HepG2 (cell line): Measurements from ENCODE around the gene GNPAT. TPM values are rescaled to one million over a fixed set of nuclear protein-coding genes. Genes with fewer than 3 reads are reported as not detected.

ENCODE experiments used
- ASH2L ChIP-seq: fragments of 300-600, 200-600 bp; sonication (generic); IDR thresholded peaks from 2 replicates; pipeline ENCODE4 v1.7.0; 2017; ENCODE audit warnings: low read depth, mild to moderate bottlenecking, moderate library complexity, mixed read lengths, low read length; ENCODE audit not compliant: insufficient read length
- DZIP1 ChIP-seq: sonication (generic); formaldehyde crosslinking; IDR thresholded peaks from 2 replicates; pipeline ENCODE4 v1.5.0; 2020; ENCODE audit warnings: mild to moderate bottlenecking, missing genetic modification reagents
- FOXK1 ChIP-seq: sonication (generic); formaldehyde crosslinking; IDR thresholded peaks from 2 replicates; pipeline ENCODE4 v1.4.0; 2020; ENCODE audit warnings: low read depth, missing genetic modification reagents, borderline replicate concordance
- RERE ChIP-seq: IDR thresholded peaks from 2 replicates; pipeline ENCODE4 v1.6.1; 2016; ENCODE audit warnings: low read depth, missing genetic modification reagents, missing compliant biosample characterization
- SMAD1 ChIP-seq: sonication (generic); formaldehyde crosslinking; IDR thresholded peaks from 2 replicates; pipeline ENCODE4 v1.4.0; 2020; ENCODE audit warnings: missing genetic modification reagents, low read depth, mild to moderate bottlenecking, borderline replicate concordance
- SOX13 ChIP-seq, 3 experiments: fragments of 450-650 bp in 1 of 3; sonication (generic) in 1 of 3; formaldehyde crosslinking in 1 of 3; IDR thresholded peaks in 2 of 3; conservative IDR thresholded peaks in 1 of 3; 2 replicates each; pipeline versions ENCODE4 v1.5.0 to v1.6.1; 2016 to 2020; ENCODE audit warnings: antibody characterized with exemption in 1 of 3, mild to moderate bottlenecking in 1 of 3, missing compliant biosample characterization in 1 of 3, missing genetic modification reagents in 1 of 3, moderate library complexity in 1 of 3
- TAF1 ChIP-seq: sonication (generic); formaldehyde crosslinking; IDR thresholded peaks from 2 replicates; pipeline ENCODE4 v1.4.0; 2020; ENCODE audit warnings: missing genetic modification reagents
- ZNF143 ChIP-seq: sonication (generic); formaldehyde crosslinking; IDR thresholded peaks from 2 replicates; pipeline ENCODE4 v1.4.0; 2020; ENCODE audit warnings: missing genetic modification reagents
- ZNF503 ChIP-seq: sonication (generic); formaldehyde crosslinking; IDR thresholded peaks from 2 replicates; pipeline ENCODE4 v1.4.0; 2020; ENCODE audit warnings: missing genetic modification reagents
- ZNF747 ChIP-seq: sonication (generic); formaldehyde crosslinking; IDR thresholded peaks from 2 replicates; pipeline ENCODE4 v1.8.1; 2023; ENCODE audit warnings: missing genetic modification reagents, mild to moderate bottlenecking, borderline replicate concordance
- ZSCAN9 ChIP-seq: IDR thresholded peaks from 2 replicates; pipeline ENCODE4 v1.6.1; 2016; ENCODE audit warnings: borderline replicate concordance
- ZZZ3 ChIP-seq: sonication (generic); formaldehyde crosslinking; IDR thresholded peaks from 2 replicates; pipeline ENCODE4 v1.4.0; 2020; ENCODE audit warnings: missing genetic modification reagents, mild to moderate bottlenecking, borderline replicate concordance
- polyA plus RNA-seq, 8 experiments: library from polyadenylated mRNA; depleted of rRNA in 3 of 8; stranded (reverse) in 7 of 8; unstranded in 1 of 8; fragments of >200 nt; fragmentation: Illumina TruSeq in 4 of 8; extraction: Trizol in 4 of 8; gene quantifications; 2 replicates each; pipeline versions ENCODE4 v1.2.1 to v1.2.3, GENCODE V29; 2011 to 2016; ENCODE audit warnings: low read depth in 4 of 8, missing spikeins in 1 of 8, mixed read lengths in 1 of 8; ENCODE audit not compliant: insufficient read depth in 1 of 8
- total RNA-seq, 5 experiments: library from RNA; depleted of rRNA; stranded (reverse); fragments of >200 nt; fragmentation: Illumina TruSeq; extraction: Trizol; gene quantifications; 2 replicates each; pipeline ENCODE4 v1.2.3, GENCODE V29; 2016; ENCODE audit warnings: low read depth in 1 of 5
- TF ChIP-seq, protein P1 (sequence below): IDR thresholded peaks from 2 replicates; pipeline ENCODE4 v1.6.1; 2016; ENCODE audit warnings: missing compliant biosample characterization, missing genetic modification reagents, borderline replicate concordance
- TF ChIP-seq, protein P2 (sequence below): sonication (generic); formaldehyde crosslinking; IDR thresholded peaks from 2 replicates; pipeline ENCODE4 v1.4.0; 2020; ENCODE audit warnings: low read depth, mild to moderate bottlenecking, missing genetic modification reagents

Gene GNPAT
- total and polyA plus RNA-seq, 2 of the 13 experiments (the other 11 are each of a cell fraction or from before 2014, with no cell fraction given): 58.3 to 114 TPM

DNA sequence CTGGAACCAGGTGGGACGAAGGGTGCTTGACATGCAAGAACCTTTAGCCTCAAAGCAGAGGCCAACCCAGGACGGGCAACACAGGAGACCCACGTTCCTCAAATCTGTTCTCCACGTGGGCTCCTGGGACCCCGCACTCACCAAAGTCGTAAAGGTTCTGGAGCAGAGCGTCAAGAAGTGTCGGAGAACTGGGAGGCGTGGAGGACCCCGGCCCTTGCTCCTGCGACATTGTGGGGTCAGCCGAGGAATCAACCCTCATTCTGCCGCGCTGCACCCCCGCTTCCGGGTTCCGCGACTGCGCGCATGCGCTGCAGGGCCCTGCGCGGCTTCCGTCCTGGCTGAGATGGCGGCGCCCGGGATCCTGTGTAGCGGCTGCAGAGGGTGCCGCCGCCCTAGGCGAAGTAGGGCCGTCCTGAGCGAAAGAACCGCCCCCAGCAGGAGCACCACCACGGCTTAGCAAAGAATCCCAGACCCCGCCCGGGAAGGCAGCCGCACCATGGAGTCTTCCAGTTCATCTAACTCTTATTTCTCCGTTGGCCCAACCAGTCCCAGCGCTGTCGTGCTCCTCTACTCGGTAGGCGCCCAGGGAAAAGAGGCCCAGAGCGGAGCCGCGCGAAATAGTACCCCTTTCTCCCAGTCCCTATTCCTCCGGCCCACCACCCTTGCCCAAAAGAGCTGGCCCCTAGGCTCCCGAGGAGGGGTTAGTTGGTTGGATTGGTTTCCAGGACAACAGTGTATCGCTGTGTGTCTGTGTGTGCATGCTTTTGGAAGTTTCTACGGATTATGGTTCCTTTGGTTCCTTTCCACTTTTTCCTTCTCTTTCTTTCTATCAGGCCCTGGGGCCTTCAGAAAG is at the start of gene GNPAT (continued):
- TF ChIP-seq SOX13 (IDR thresholded peaks at IDR 0.05) (no peak), SOX13 (CRISPR knock-in tag; conservative IDR thresholded peaks at IDR 0.05 in 1 of 2, IDR thresholded peaks at IDR 0.05 in 1 of 2) (peak in 1 of 2 experiments; percentile 51; a peak in 2 of 4 replicates), ZNF747 (CRISPR knock-in tag) (peak; percentile 96), ZNF503 (CRISPR knock-in tag) (peak; percentile 15; the same call in 1 of the 2 replicates), SMAD1 (CRISPR knock-in tag) (peak; percentile 57; the same call in 1 of the 2 replicates), ZSCAN9 (CRISPR knock-in tag) (peak; percentile 56; the same call in 1 of the 2 replicates), TAF1 (CRISPR knock-in tag) (peak; percentile 96), RERE (CRISPR knock-in tag) (no peak), ASH2L (no peak), DZIP1 (peak; percentile 73; the same call in 1 of the 2 replicates), ZZZ3 (CRISPR knock-in tag) (no peak), ZNF143 (CRISPR knock-in tag) (peak; percentile 21; the same call in 1 of the 2 replicates), FOXK1 (CRISPR knock-in tag) (peak; percentile 73; the same call in 1 of the 2 replicates)
- TF ChIP-seq, protein P1, sequence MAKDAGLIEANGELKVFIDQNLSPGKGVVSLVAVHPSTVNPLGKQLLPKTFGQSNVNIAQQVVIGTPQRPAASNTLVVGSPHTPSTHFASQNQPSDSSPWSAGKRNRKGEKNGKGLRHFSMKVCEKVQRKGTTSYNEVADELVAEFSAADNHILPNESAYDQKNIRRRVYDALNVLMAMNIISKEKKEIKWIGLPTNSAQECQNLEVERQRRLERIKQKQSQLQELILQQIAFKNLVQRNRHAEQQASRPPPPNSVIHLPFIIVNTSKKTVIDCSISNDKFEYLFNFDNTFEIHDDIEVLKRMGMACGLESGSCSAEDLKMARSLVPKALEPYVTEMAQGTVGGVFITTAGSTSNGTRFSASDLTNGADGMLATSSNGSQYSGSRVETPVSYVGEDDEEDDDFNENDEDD (CRISPR knock-in tag): peak; percentile 79; the same call in 1 of the 2 replicates
- TF ChIP-seq, protein P2, sequence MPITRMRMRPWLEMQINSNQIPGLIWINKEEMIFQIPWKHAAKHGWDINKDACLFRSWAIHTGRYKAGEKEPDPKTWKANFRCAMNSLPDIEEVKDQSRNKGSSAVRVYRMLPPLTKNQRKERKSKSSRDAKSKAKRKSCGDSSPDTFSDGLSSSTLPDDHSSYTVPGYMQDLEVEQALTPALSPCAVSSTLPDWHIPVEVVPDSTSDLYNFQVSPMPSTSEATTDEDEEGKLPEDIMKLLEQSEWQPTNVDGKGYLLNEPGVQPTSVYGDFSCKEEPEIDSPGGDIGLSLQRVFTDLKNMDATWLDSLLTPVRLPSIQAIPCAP (CRISPR knock-in tag): no peak
